IPS-NIHi7 (cell line): ENCODE results near the gene RIIAD1.

Experiments used
- DNase-seq: peaks from one replicate; pipeline ENCODE4 v3.0.0; 2012; ENCODE audit warnings: mixed read lengths; ENCODE audit errors: extremely low spot score

Gene RIIAD1

GRCh38 chr1:151711044-151711800 is 10.1 kb upstream of the RIIAD1 start:
- DNase-seq: no peak

DNA sequence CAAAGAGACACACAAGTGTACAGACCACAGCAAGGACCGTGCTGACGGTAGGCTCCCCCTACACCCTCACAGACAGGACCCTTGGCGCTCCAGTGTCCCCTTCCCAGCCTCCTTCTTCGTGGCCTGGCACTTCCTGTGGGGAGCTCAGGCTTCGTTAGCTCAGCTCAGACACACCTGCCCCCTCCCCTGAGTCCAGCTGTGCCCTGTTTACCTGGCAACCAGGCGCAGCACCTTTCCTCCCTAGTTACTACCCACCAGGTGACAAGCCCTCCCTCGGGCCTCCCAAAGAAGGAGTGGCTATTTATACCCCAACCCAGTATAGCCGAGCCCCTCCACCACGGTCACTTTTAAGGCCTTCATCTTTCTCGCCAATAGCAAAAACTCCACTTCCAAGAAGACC is 9.4 kb upstream of the RIIAD1 start:
- no peak for DNase-seq

DNA sequence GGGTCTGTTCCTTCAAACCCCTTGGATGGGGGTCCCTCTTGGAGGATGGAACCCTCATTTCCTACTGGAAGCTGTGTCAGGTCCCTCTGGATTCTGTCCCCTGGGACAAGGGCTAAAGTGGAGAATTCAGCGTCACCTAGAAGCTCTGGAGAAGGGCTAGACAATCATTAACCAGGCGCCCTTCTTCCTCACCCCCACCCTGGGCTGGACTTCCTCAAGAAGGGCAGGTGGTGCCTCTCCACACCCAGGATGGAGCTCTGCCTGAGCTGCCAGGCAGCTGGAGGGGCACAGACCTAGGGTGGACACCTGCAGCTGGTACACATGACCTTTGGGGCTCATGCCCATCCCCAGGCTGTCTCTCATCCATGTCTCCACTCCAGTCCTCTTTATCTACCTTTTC is 8.3 kb upstream of the RIIAD1 start:
- no peak for DNase-seq

DNA sequence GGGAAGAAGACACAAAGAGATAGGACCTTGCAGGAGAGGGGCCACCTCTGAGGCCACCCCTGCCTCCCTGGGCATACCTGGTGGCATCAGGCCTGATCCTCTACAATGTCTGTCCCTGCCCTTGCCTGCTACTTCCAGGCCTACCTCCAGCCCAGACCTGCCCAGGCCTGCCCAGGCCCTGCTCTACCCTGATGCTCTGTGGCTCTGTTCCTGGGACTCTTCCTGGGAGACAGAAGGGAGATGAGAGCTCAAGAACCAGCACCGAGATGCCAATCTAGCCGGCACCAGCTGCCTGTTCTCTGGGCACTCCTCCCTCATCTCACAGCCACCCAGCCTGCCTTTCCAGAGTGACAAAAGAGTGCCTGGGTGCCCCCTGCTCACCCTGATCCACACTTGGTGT is 7.4 kb upstream of the RIIAD1 start:
- DNase-seq: no peak

- DNase-seq: no peak
Observed at GRCh38 chr1:151714820-151715725, 6.2 kb upstream of the RIIAD1 start.

GRCh38 chr1:151715726-151716404 is 5.5 kb upstream of the RIIAD1 start:
- peak; percentile 80 for DNase-seq

DNA sequence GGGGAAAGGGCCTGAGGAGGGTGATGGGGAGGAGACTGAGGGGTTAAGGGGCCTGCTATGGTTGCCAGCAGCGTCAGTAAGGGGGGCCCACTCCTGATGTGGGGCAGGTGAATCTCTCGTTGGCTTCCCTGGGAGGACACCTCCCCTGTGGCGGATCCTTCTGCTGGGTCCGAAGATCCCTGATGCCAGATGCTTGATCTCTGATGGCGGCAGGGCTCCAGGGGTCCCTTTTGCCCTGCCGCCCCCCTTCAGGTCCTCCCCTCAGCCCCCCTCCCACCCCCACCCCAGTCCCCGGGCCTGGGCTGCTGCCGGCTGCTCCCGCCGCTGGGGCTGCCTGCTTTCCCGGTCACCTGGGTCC is 4.9 kb upstream of the RIIAD1 start:
- DNase-seq: no peak

GRCh38 chr1:151716771-151717631 is 4.3 kb upstream of the RIIAD1 start, which contains the start of gene CELF3:
Gene CELF3 (minus strand): TSS chr1:151716803. CDS start chr1:151716020, 783 bp downstream.
- peak; percentile 74 for DNase-seq

DNA sequence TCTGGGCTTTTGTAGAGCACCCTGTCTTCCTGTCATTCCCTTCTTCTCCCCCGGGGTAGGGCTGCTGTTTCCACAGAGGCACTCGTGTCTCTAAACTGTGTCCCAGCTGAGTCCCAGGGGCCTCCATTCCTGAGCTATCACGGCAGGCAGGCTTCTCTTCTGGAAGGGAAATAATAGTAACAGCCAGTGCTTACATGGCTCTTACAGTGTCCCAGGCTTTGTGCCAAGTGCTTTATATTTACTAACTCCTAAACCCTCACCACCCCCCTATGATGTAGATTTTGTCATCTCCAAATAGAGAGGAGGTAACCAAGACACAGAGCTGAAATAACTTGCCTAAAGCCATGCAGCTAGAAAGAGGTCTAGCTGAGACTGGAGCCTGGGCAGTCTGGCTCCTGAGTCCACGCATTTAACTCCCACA is 3.3 kb upstream of the RIIAD1 start:
- no peak for DNase-seq

- DNase-seq: no peak
Observed at GRCh38 chr1:151718666-151719065, 2.7 kb upstream of the RIIAD1 start.

- no peak for DNase-seq
Observed at GRCh38 chr1:151720125-151720524, 1.2 kb upstream of the RIIAD1 start.

GRCh38 chr1:151720554-151720953 is 768 bp upstream of the RIIAD1 start:
- no peak for DNase-seq

GRCh38 chr1:151721788-151722510 is 627 bp downstream of the RIIAD1 start:
- no peak for DNase-seq

DNA sequence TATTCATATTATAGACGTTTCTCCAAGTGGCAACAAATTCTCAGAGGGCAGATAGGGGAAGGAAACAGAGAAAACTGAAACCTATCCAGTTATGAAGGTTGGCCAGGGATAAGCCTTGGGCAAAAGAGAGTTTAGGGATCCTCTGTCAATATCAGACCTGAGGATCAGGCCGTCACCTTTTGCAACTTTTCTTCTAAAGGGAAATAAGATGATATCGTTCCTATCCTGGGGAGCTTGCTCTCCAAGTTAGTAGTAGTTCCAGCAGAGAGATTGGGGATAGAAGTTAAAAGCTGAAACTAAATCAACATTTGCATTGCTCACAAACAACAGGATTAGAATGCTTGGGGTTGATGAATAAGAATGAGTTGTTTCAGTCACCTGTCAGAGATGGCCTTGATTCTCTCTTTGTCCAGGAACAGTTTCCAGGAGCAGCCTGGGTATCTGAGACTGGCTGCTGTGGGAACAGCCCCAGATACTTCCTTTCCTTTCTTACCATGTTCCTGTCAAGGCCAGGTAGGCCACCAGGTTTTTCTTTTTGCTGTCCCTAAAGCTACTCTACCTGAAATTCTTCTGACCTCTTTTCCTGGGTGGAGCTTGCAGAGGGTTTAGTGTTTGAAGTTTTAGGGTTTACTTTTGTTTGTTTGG is 2.5 kb downstream of the RIIAD1 start:
- no peak for DNase-seq

DNA sequence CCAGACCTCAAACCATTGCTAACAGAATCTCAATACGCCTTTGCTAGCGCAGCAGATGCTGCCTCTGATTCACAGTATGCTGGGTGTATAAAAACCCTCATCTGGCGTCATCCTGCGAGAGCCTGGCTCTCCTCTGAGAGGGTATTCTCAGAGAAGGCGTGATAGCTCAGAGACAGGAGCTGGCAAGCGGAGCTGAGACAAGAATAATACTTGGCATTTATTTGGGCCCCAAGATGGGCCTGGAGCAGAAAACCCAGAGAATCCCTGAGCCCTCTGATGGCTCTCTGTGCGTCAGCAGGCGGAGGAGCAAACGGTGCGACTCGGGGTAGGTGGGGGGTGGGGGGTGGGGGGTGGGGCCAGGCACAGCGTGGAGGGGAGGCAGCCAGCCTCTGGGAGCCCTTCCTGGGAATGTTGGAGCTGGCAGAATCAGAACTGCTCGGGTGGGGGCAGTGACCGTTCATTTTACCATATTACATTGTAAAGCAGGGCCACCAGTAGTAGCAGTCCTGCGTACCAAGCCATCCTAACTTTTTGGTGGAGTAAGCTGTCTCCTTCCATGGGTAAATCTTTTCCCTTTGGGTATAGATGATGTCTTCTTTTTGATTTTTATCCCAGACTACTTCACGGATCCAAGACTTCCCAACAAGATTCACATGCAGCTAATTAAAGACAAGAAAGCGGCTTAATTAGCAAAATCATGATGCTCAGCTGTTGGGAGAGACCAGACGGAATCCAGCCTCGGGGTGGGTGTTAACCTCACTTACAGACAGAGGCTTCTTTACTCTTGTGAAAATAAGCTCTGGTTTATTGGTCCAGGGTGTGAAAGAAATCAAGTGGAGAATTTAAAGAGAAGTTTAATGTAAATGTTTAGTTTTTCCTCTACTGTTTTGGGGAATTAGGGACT is 7.1 kb downstream of the RIIAD1 start:
- DNase-seq: peak; percentile 47

DNA sequence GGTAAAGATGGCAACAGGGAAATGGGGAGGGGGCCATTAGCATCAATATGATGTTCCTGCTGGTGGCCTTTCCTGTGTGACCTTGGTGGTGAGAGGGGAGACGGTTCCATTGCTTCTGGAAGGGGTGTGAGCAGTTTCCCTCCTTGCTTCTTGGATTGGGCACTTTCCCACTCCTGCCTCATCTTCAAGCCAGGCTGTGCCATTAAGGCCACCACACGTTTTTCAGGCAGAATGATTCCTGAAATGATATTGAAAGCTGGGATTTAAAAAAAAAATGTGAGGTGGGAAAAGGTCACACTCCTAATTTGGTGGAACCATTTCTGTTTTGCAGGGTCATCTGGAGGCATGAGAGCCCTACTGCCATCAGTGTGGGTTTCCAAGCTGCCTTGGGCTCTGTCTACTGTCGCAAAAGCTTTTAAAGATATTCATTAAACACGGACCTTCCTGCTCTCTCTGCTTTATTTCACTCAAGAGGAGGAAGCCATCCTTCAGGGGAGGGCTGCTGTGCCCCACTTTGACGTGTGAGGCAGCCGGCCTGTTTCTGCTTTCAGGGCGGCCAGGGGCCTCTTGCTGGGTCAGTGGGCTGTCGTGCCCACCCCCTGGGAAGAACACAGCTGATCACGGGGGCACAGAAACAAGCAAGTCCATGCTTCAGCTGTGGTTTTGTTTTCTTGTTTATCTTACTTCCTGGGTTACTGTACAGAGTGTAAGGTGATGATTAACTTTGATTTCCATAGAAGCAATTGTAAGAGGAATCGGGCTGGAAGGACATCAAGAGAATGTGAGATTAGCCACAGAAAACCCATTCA is 8.0 kb downstream of the RIIAD1 start:
- no peak for DNase-seq

DNA sequence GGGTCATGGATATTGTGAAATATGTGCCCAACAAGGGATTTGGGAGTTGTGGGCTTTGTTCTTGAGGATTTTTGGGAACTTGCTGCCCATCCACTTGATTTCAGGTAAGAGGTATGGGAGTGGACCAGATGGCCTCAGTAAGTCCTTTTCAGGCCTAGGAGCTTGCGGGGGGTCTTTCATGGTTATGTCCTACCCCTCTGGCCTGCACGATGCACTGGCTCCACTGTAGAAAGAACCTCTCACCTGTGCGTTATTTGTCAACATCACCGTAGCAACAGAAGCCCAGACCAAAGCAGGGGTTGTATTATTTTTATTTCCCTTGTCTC is 8.6 kb downstream of the RIIAD1 start:
- no peak for DNase-seq

DNA sequence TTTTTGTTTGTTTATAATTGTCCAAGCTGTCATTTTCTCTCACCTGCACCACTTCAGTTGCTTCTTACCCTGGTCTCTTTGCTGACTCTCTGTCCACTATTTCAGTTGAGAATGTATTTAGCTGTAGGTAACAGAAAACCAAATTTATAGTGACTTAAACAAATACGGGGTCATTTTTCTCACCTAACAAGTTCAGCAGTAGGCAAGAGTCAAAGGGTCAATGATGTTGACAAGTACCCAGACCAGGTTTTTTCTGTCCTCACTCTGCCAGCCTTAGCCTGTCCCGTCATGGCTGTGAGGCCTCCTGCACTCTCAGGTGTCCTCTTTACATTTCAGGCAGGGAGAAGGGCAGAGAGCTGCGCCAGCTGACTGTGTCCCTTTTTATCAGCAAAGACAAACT is 11.8 kb downstream of the RIIAD1 start:
- DNase-seq: no peak
